ENCODE results near the gene MSRB2.

Gene MSRB2

GRCh38 chr10:23056186-23056579 is 39.2 kb upstream of the MSRB2 start:
- Histone ChIP-seq H3K36me3 (ENCODE audit: insufficient read depth) (no peaks in the 10 kb centered on the region), H4K20me1 (ENCODE audit: insufficient read depth) (no peaks in the 10 kb centered on the region), H3K27ac (no peak overlapping the region), H3K9ac (no peak overlapping the region), H3K4me1 (ENCODE audit: low read depth, poor library complexity, severe bottlenecking) (no peaks in the 10 kb centered on the region), H3K4me3 (IDR thresholded peaks at IDR 0.05; ENCODE audit: insufficient read depth, low read depth, low read length) (no peak overlapping the region), H3K4me2 (no peak overlapping the region), H3K27me3 (ENCODE audit: insufficient read depth, low read depth) (no peaks in the 10 kb centered on the region), H3K79me2 (ENCODE audit: insufficient read depth, low read depth) (no peaks in the 10 kb centered on the region), H2AFZ (ENCODE audit: low read depth) (no peak overlapping the region)
- TF ChIP-seq CTCF (conservative IDR thresholded peaks at IDR 0.05; ENCODE audit: low read depth, low read length), result no peak

GRCh38 chr10:23058366-23058765 is 37.0 kb upstream of the MSRB2 start:
- H3K9ac ChIP-seq, result no peak overlapping the region
- no peaks in the 10 kb centered on the region for H3K27me3 ChIP-seq (ENCODE audit: insufficient read depth, low read depth)
- no peak overlapping the region for H3K27ac ChIP-seq
- H2AFZ ChIP-seq (ENCODE audit: low read depth), result no peak overlapping the region
- no peaks in the 10 kb centered on the region for H3K79me2 ChIP-seq (ENCODE audit: insufficient read depth, low read depth)
- no peaks in the 10 kb centered on the region for H4K20me1 ChIP-seq (ENCODE audit: insufficient read depth)
- no peaks in the 10 kb centered on the region for H3K36me3 ChIP-seq (ENCODE audit: insufficient read depth)
- TF ChIP-seq CTCF (conservative IDR thresholded peaks at IDR 0.05; ENCODE audit: low read depth, low read length), result no peak
- no peak overlapping the region for H3K4me2 ChIP-seq
- no peak overlapping the region for H3K4me3 ChIP-seq (IDR thresholded peaks at IDR 0.05; ENCODE audit: insufficient read depth, low read depth, low read length)
- no peaks in the 10 kb centered on the region for H3K4me1 ChIP-seq (ENCODE audit: low read depth, poor library complexity, severe bottlenecking)

GRCh38 chr10:23060918-23061317 is 34.5 kb upstream of the MSRB2 start:
- Histone ChIP-seq H3K79me2 (ENCODE audit: insufficient read depth, low read depth) (no peaks in the 10 kb centered on the region), H3K9ac (no peak overlapping the region), H3K27ac (no peak overlapping the region), H3K4me1 (ENCODE audit: low read depth, poor library complexity, severe bottlenecking) (no peaks in the 10 kb centered on the region), H2AFZ (ENCODE audit: low read depth) (no peak overlapping the region), H3K4me3 (IDR thresholded peaks at IDR 0.05; ENCODE audit: insufficient read depth, low read depth, low read length) (no peak overlapping the region), H3K4me2 (no peak overlapping the region), H3K36me3 (ENCODE audit: insufficient read depth) (no peaks in the 10 kb centered on the region), H3K27me3 (ENCODE audit: insufficient read depth, low read depth) (no peaks in the 10 kb centered on the region), H4K20me1 (ENCODE audit: insufficient read depth) (no peaks in the 10 kb centered on the region)
- TF ChIP-seq CTCF (conservative IDR thresholded peaks at IDR 0.05; ENCODE audit: low read depth, low read length), result no peak

GRCh38 chr10:23063045-23063972 is 32.1 kb upstream of the MSRB2 start:
- no peaks in the 10 kb centered on the region for H3K36me3 ChIP-seq (ENCODE audit: insufficient read depth)
- H3K27me3 ChIP-seq (ENCODE audit: insufficient read depth, low read depth), result no peaks in the 10 kb centered on the region
- H3K4me2 ChIP-seq, result no peak overlapping the region
- H4K20me1 ChIP-seq (ENCODE audit: insufficient read depth), result no peaks in the 10 kb centered on the region
- H3K27ac ChIP-seq, result no peak overlapping the region
- H3K4me3 ChIP-seq (IDR thresholded peaks at IDR 0.05; ENCODE audit: insufficient read depth, low read depth, low read length), result no peak overlapping the region
- no peaks in the 10 kb centered on the region for H3K79me2 ChIP-seq (ENCODE audit: insufficient read depth, low read depth)
- H3K9ac ChIP-seq, result no peak overlapping the region
- H2AFZ ChIP-seq (ENCODE audit: low read depth), result no peak overlapping the region
- no peak for TF ChIP-seq CTCF (conservative IDR thresholded peaks at IDR 0.05; ENCODE audit: low read depth, low read length)
- H3K4me1 ChIP-seq (ENCODE audit: low read depth, poor library complexity, severe bottlenecking), result no peaks in the 10 kb centered on the region
